Fibroblast of mammary gland (primary cell): Measurements from ENCODE around the gene MRTFB.

Experiments
- DNase-seq: peaks from one replicate; pipeline ENCODE4 v3.0.0-alpha.2; 2010; ENCODE audit warnings: low read depth
- H3K4me3 ChIP-seq: 2 replicates; pipeline ENCODE4 v1.5.1; 2011; ENCODE audit warnings: low read depth, mild to moderate bottlenecking, low read length, moderate library complexity; ENCODE audit not compliant: control insufficient read depth
- TF ChIP-seq, protein P1 (sequence below): conservative IDR thresholded peaks from 2 replicates; pipeline ENCODE4 v1.5.1; 2011; ENCODE audit warnings: low read depth, low read length, inconsistent platforms; ENCODE audit not compliant: control insufficient read depth, insufficient read depth

MRTFB gene

DNA sequence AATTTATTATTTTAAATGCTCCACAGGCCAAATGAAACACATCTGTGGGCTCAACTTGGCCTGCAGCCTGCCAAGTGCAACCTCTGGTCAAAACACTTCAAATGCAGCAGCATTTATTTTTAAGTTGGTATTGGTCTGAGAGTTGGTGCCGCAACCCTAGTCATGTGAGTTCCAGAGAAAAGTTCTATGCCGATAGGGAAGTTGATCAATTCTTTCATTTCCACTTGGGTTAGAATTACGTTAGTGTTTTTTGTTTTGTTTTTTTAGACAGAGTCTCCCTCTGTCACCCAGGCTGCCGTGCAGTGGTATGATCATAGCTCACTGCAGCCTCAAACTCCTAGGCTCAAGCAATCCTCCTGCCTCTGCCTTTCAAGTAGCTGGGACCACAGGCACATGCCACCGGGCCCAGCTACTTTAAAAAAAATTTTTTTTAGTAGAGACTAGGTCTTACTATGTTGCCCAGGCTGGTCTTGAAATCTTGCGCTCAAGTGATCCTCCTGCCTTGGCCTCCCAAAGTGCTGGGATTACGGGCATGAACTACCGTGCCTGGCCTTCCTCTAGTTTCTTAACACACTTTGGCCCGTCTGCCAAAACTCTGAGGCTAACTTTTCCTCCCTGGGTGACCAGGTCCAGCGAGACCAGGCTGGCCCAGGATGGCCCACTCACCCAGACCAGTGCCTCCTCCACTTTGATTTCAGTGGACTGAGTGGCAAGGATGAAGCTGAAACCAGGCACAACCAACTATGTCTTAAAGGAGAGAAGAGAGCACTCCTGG, 221.1 kb downstream of the MRTFB start:
- DNase-seq = no peak
- TF ChIP-seq, protein P1, sequence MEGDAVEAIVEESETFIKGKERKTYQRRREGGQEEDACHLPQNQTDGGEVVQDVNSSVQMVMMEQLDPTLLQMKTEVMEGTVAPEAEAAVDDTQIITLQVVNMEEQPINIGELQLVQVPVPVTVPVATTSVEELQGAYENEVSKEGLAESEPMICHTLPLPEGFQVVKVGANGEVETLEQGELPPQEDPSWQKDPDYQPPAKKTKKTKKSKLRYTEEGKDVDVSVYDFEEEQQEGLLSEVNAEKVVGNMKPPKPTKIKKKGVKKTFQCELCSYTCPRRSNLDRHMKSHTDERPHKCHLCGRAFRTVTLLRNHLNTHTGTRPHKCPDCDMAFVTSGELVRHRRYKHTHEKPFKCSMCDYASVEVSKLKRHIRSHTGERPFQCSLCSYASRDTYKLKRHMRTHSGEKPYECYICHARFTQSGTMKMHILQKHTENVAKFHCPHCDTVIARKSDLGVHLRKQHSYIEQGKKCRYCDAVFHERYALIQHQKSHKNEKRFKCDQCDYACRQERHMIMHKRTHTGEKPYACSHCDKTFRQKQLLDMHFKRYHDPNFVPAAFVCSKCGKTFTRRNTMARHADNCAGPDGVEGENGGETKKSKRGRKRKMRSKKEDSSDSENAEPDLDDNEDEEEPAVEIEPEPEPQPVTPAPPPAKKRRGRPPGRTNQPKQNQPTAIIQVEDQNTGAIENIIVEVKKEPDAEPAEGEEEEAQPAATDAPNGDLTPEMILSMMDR = no peak
- H3K4me3 ChIP-seq = no peak overlapping the region

DNA sequence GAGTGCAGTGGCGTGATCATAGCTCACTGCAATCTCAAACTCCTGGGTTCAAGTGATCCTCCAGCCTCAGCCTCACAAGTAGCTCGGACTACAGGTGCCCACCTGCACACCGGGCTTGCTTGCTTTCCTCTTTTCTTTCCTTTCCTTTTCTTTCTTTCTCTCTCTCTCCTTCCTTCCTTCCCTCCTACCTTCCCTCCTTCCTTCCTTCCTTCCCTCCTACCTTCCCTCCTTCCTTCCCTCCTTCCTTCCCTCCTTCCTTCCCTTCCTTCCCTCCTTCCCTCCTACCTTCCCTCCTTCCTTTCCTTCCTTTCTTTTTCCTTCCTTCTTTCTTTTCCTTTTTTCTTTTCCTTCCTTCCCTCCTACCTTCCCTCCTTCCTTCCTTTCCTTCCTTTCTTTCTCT, 225.5 kb downstream of the MRTFB start:
- H3K4me3 ChIP-seq = no peak overlapping the region
- DNase-seq = no peak
- TF ChIP-seq, protein P1 = no peak

DNA sequence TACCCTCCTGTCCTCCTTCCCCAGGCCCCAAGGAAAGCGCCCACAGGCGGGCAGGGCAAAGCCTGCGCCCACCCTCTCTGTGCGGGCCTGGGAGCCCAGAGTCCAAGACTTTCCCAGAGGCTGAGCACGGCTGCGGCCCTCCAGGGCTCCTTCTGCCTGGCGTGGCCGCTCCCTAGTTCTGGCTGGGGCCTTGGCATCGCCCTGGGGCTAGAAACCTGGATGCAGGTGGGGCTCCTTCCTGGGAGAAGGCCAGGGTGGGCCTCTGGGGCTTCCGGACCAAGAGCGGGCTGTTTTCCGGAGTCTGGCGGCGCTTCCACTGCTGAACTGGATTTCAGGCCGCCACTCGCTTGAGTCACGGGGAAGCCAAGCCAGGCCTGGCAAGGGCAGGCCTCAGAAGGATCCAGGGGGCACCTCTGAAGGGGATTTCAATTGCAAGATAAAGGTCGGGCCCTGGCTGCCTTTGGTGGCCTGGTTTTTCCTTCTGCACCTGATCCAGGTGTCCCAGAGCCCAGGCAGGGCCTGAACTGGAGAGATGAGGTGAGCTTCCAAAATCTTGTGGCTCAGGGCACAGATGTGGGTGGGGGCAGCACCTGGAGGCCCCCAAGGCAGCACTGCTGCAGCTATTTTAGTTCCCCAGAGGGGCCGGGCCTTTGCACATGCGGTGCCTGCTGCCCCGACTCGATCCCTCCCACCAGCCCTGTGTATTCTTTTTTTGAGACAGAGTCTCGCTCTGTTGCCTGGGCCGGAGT, 227.4 kb downstream of the MRTFB start:
- TF ChIP-seq, protein P1 = no peak
- no peak overlapping the region for H3K4me3 ChIP-seq

DNA sequence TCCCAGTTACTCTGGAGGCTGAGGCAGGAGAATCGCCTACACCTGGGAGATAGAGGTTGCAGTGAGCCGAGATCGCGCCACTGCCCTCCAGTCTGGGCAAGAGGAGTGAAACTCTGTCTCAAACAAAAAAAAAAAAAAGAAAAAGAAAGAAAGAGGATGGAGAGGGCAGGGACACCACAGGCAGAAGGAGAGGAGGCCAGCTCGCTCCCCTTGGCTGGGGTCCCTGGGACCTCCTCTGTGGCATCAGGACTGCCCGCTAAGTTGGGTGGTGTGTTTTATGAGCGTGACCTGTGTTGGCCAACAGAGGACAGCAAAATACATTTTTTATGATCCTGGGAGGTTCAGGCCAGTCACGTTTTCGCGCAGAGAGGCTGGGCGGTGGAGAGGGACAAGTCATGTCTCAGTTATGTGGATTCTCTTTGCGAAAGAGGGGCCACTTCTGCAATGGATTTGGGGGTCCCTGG, 229.6 kb downstream of the MRTFB start:
- TF ChIP-seq, protein P1 = peak; percentile 76
- peak overlapping the region; percentile 59 for H3K4me3 ChIP-seq
- peak; percentile 88 for DNase-seq

More for the DNA sequence above, 227.4 kb downstream of the MRTFB start:
- no peak for DNase-seq

DNA sequence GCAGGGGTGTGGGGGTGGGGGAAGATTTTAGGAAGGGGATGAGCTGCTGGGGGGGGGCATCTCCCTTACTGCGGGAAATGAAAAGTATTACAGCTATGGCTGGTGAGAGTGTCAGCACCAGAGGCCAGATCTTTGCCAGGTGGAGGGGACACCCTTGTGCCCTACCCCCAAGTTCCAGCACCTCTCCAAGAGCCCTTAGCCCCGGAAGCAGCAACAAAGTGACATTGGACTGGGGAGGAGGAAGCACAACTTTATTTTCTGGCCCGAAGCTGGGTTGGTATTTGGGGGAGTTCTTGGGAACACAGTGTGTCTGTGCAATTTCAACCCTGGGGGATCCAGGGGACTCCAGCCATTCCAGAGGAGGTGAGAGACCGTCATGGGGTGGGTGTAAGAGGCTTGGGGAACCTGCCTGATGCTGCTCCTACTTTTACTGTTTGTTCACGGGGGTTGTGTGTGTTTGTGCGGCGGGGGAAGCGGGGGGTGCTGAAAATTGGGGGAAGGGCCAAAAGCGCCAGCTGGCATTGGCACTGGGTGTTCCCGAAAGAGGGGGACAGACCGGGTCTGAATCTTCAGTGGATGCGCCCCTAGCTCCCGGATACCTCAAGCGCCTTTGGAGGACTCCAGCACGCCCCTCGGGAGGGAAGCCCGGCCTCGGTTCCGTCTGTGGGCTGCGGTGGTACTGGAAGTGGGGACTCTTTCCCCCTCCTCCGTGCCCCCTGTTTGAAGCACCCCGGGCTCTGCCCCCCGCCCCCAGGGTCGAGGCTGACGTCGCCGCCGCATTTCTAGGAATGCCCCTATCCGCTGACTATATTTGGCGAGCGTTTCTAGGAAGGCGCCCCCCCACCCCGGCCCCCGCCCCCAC, 230.3 kb downstream of the MRTFB start:
- no peak for DNase-seq
- peak overlapping the region; percentile 59 for H3K4me3 ChIP-seq
- TF ChIP-seq, protein P1 = no peak

DNA sequence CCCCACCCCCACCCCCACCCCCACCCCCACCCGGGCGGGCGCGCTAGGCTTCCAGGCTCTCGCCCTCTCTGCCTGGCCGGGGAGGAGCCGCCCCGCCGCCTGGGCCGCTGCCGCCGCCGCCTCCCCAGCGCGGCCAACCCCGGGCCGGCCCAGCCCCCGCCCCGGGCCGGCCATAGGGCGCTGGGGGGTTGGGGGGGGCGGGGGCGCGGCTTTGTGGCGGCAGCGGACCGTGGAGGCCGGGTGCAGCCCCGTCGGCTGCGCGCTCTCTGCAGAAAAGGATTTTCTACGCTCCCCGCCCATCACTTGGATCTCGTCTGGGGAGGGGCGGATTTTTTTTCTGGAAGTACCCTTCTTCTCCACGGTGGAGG, 230.9 kb downstream of the MRTFB start:
- peak; percentile 51 for DNase-seq
- peak overlapping the region; percentile 84 for H3K4me3 ChIP-seq
- TF ChIP-seq, protein P1 = no peak
